Stimulated activated CD4-positive, alpha-beta T cell treated with anti-CD3 and anti-CD28 coated beads, Interleukin-15, amount 100 ng/mL, for 1 hour (primary cell): ENCODE measurements around the gene ITGA1.
A peak's percentile ranks its signal among the peaks of the same experiment; 100 is the strongest.
"Not testable (repeated sequence)": the region's sequence is repeated elsewhere in the genome, so short reads cannot be mapped to it uniquely, and the experiment has no call there.

Source experiments
- DNase-seq, 2 donors: peaks; one replicate each; pipeline ENCODE4 v3.0.0-alpha.2; 2020; ENCODE audit warnings: low read depth in 1 of 2, low spot score in 1 of 2

ITGA1 gene

DNA sequence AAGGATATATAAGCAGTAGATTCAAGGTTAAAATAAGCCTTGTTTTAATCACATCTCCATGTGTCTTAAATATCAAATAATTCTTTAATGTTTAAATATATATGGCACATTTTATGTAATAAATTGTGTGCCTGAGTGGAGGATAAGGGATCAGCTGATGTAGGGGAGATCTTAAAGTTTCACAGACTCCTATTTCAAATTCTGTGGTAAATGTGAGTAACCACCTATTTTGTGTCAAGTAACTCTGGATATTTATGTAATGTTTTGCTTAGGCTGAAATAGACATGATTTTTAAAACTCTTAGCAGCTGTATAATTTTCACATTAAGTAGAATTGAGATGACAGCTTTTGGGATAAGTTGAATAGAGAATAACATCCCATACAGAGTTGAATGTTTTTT is 160.1 kb downstream of the ITGA1 start:
- DNase-seq: no peak

GRCh38 chr5:52948418-52949076 is 160.8 kb downstream of the ITGA1 start:
- peak; percentile 2 to 9 for DNase-seq

DNA sequence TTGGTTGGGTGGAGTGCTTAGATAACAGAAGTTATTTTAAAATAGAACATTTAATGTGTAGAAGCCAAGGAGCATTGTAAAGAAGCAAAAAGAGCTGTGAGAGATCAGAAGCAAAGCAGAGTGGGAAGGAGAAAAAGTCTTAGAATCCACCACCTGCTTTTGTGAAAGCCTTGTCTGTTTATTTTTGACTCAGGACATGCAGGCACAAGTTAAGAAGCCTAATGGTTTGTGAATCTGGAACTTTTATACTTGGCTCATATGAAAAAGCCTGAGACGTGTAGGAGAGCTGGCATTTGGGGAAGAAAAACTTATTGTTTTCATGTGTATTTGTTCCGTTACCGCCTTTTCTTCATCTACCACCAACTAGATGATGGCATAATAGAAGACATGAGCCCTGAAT is 163.0 kb downstream of the ITGA1 start:
- no peak for DNase-seq

GRCh38 chr5:52952483-52952882 is 164.8 kb downstream of the ITGA1 start:
- DNase-seq: no peak

DNA sequence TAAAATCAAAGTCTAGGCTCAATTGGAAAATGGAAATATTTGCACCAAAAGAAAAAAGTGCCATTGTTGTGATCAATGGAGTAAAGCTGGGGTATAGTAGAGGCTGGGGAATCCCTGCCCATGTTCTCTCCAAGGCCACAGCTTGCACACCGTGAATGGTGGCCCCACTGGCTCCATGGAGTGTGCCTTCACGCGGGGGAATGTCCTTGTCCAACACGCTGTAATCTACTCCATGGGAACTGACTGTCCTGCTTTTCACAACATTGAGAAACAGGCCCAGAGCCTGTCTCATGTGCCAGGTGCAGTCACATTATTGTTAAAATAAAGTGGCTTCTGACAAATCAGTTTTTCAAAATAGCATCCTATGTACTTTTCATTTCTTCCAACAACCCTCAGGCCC is 168.3 kb downstream of the ITGA1 start:
- no peak for DNase-seq

GRCh38 chr5:52956915-52957747 is 169.4 kb downstream of the ITGA1 start:
- no peak for DNase-seq

DNA sequence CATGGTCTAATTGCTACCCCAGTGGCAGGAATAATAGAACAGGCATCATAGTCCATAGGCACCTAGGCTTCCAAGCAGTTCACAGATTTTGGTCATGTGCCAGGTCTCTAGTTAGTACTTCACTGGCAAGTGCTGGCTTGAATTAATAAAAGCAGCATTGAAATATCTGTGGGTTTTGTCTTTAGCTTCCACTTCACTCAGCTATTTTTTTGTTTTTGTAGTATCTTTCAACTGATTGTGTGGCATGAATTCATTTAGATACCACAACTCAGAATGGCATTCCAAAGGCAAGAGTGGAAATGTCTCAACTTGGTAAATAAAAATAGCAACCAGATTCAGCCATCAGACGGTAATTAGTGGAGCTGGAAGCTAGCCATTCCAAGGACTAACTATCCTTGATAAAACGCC is 173.6 kb downstream of the ITGA1 start:
- no peak for DNase-seq

- no peak for DNase-seq
Observed at GRCh38 chr5:52963636-52964035, 175.9 kb downstream of the ITGA1 start.

GRCh38 chr5:52964138-52964537 is 176.4 kb downstream of the ITGA1 start:
- DNase-seq: no peak

GRCh38 chr5:52976157-52976556 is 188.4 kb downstream of the ITGA1 start:
- not testable (repeated sequence) for DNase-seq

DNA sequence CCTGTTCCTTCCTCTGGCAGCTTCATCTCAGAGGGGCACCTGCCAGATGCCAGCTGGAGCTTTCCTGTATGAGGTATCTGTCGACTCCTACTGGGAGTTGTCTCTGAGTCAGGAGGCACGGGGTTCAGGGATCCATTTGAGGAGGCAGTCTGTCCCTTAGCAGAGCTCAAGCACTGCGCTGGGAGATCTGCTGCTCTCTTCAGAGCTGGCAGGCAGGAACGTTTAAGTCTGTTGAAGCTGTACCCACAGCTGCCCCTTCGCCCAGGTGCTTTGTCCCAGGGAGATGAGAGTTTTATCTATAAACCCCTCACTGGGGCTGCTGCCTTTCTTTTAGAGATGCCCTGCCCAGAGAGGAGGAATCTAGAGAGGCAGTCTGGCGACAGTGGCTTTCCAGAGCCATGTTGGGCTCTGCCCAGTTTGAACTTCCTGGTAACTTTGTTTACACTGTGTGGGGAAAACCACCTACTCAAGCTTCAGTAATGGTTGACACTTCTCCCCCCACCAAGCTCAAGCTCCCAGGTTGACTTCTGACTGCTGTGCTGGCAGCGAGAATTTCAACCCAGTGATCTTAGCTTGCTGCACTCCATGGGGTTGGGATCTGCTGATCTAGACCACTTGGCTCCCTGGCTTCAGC is 189.7 kb downstream of the ITGA1 start:
- no peak for DNase-seq

DNA sequence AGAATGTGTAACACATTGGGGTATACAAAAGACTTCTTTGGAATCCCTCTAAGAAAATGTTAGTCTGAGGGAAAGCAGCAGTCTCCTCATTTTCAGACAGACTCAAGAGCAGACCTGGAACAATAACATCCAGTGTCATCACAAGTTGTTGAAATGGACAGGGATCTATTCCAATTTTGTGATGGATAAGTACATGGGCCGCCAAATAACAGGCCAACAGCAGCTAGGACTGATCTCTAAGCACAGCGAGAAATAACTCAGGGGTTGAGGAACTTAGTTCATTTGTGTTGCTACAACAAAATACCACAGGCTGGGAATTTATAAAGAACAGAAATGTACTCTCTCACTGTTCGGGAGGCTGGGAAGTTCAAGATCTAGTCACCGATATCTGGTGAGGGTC is 193.8 kb downstream of the ITGA1 start:
- DNase-seq: no peak

DNA sequence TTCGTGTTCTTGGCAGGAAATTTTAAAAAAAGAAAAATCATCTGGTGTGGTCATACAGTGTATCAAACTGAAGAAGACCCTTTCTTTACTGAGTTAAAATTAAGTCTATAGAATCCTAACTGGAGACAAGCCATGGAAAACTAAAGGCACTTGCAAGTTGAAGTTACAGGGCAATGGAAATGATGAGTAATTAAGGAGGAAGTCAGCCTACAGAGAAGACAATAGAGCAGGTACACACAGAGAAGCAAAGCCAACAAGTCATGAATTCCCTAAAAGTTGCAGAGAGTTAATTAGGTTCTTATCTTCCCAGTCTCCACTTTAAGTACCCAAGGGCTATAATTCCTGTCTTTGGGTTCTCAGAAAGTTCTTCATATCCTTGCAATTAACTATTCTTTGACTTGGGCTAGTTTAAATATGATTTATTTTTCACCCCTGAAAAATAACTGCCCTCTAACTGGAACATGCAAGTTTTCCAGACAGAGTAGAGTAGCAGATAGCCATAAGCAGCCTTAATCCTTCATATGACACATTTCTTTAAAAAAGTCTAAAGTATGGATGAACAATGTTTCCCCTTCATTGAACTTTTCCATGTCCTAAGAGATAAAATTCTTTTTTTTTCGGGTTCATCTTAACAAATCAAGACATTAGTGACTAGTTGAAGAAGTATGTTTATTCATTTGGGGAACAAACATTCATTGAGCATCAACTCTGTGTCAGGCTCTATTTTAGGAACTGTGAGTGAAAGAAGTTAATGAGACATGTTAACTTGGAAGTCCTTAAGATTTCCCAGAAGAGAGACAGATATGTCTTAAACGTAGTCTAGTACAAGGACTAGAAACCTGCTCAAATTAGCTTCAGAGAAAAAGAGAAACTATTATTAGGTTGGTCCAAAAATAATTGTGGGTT is 196.3 kb downstream of the ITGA1 start:
- no peak for DNase-seq

DNA sequence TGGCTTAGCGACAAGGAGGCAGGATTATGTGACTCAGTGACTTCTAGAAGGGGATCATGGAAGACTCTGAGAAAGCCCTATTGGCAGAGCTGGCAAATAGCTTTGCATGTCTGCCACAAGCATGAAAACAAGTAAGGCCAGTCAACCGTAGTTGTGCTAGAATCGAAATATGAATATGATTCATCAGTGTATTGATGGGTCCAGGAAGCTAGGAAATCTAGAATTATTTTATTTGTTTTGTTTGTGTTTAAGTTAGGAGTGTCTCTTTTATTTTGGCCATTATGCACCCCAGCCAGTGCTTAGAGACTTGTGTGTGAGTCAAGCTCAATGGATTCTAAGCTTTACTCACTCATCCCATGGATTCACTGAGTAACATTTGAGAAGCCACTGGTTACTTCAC is 197.6 kb downstream of the ITGA1 start:
- no peak for DNase-seq

- DNase-seq: no peak
Observed at GRCh38 chr5:52987711-52988331, 200.1 kb downstream of the ITGA1 start.

GRCh38 chr5:52988335-52989024 is 200.8 kb downstream of the ITGA1 start:
- DNase-seq: no peak

DNA sequence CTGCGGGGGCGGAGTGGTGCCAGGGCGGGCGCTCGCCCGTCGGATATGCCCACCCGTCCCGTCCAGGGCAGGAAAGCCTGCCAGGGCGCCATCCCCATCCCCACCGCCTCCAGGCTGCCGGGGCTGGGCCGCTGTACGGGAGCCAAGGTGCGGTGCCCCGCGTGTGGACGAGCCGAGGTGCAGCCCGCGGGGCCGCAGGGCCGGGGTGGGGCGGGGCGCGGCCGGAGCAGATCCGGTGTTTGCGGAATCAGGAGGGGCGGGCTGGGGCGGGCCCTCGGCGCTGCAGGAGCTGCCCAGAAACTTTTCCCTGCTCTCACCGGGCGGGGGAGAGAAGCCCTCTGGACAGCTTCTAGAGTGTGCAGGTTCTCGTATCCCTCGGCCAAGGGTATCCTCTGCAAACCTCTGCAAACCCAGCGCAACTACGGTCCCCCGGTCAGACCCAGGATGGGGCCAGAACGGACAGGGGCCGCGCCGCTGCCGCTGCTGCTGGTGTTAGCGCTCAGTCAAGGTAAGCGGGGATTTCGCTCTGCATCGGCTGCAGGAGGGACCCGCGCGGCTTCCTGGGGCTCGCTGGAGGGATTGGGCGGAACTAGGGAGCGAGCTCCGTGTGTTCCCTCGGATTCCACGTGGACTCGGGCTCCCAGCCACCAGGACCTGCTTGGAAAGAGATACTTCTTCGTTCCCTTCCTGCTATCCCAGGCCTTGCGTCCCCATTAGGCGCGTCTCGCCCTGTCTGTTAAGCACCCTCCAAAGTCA is 201.5 kb downstream of the ITGA1 start, which contains the start of gene ITGA2:
Gene ITGA2 (plus strand): TSS at position 328 of the 756 bp plus-strand sequence. CDS start 117 bp downstream, at position 445.
- DNase-seq: peak; percentile 2 to 18

DNA sequence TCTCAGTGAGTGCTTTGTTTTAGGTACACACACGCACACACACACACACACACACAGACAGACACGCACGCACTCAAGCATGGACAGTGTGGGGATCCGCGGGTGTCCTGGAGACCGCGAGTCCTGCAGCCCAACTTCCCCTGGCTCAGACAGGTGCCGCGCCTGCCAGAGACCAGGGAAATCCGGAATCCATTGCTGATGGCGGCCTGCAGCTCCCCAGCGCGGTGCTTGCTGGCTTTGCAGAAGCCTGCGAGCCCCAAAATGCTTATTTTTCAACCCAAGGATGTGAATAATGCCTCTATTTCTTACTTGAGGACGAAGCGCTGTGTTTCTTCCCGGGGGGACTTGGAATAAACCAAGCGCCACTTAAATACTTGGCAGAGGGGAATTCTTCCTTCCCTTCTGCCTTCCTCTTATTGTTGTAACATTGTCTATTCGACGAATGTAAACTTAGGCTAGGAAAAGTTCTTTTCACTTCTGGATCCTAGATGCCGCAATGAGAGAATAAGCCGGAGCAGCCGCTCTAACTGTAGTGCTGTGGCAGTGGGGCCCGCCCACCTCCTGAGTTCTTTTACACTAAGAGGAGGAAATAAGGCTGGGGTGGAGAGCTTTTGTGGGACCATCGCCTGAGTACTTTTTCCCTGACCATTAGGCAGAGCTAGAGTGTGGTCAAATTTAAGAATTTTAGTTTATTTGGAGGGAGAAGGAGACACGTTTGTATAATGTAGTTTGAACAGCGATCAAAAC is 202.2 kb downstream of the ITGA1 start:
- peak in 1 of 2 donors; percentile 6 for DNase-seq

DNA sequence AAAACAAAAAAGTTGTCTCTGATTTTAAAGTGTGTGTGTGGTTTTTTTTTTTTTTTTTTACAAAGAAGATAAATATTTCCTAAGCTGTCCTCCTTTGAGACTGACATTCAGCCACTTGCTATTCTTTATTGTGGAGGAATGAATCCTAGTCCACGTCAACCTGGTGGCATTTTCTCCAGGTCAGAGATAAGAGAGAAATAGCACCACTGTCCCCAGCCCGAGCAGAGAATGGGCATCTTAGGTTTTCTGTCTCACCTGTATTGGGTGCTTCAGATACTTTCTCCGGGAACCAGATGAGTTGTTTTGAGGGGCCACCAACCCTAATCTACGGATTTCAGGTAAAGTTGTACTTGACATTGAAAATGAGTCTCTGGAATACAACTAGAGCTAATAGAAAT is 202.8 kb downstream of the ITGA1 start:
- no peak for DNase-seq
